Measurements from ENCODE around the gene ACSL6.
"Not testable (repeated sequence)": the region's sequence is repeated elsewhere in the genome, so short reads cannot be mapped to it uniquely, and the experiment has no call there.

Gene ACSL6

DNA sequence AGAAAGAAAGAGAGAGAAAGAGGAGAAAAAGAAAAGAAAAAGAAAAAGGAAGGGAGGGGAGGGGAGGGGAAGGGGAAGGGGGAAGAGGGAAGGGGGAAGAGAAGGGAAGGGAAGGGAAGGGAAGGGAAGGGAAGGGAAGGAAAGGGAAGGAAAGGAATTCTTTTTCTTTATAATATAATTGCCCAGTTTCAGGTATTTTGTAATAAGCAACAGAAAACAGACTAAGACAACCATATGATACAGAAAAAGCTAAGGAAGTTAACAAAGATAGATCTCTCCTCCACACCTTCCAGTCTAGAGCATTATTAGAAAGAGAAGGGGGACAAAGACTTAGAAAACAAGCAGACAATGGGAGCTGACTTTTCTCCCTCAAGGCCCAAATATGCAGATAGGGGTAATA, 97.0 kb downstream of the ACSL6 start:
- DNase-seq: no peak

DNA sequence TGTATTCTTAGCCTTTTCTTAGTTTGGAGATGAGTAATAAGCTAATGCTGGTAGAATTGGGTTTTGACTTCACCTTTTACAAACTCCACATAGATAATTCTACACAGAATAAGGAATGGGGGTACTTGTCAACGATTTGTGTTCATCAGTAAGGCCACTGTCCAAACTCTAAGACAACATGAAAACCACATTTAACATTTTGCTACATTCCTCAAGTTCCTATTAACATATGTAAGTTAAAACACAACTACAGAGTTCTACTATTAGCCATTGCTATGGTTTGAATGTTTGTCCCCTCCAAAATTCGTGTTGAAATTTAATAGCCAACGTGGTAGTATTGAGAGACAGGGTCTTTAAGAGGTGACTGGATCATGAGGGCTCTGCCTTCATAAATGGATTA, 97.9 kb downstream of the ACSL6 start:
- DNase-seq: no peak

DNA sequence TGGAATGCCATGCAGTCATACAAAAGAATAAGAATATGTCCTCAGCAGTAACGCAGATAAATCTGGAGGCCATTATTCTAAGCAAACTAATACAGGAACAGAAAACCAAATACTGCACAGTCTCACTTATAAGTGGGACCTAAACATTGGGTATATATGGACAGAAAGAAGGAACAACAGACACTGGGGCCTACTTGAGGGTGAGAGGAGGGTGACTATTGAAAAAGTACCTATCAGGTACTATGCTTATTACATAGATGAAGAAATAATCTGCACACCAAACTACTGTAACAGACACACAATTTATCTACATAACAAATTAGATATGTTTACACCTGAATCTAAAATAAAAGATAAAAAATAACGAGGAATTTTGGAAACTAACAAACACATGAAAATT, 104.8 kb downstream of the ACSL6 start:
- DNase-seq: no peak

DNA sequence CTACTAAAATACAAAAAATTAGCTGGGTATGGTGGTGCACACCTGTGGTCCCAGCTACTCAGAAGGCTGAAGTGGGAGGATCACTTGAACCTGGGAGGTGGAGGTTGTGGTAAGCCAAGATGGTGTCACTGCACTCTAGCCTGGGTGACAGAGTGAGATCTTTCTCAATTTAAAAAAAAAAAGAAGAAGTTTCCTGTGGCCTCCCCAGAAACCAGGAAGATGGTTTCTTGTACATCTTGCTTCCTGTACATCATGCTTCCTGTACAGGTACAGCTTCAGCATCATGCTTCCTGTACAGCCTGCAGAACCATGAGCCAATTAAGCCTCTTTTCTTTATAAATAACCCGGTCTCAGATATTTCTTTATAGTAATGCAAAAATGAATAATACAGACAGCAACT, 109.2 kb downstream of the ACSL6 start:
- DNase-seq: not testable (repeated sequence)
